Loucy (cell line): Measurements from ENCODE around the gene ATF6.

ENCODE experiments used
- H2AFZ ChIP-seq: fragments of 200-600 bp; sonication (generic); 2 replicates; pipeline ENCODE4 v1.6.0; 2016; ENCODE audit warnings: antibody characterized with exemption, mild to moderate bottlenecking, low read length, moderate library complexity
- H3F3A ChIP-seq: fragments of 200-600 bp; 2 replicates; pipeline ENCODE4 v1.6.0; 2016; ENCODE audit warnings: antibody characterized with exemption, low read depth, mild to moderate bottlenecking
- H3K27me3 ChIP-seq: fragments of 200-600 bp; sonication (generic); 2 replicates; pipeline ENCODE4 v1.6.1; 2014; ENCODE audit warnings: low read length, mild to moderate bottlenecking; ENCODE audit not compliant: insufficient read depth, poor library complexity, severe bottlenecking
- H3K36me3 ChIP-seq: fragments of 200-600 bp; sonication (generic); 2 replicates; pipeline ENCODE4 v1.6.1; 2016; ENCODE audit warnings: low read length; ENCODE audit not compliant: insufficient read depth
- H3K4me1 ChIP-seq: fragments of 200-600 bp; sonication (generic); 2 replicates; pipeline ENCODE4 v1.5.1; 2014; ENCODE audit warnings: low read length, mild to moderate bottlenecking; ENCODE audit not compliant: insufficient read depth, poor library complexity, severe bottlenecking
- H3K4me2 ChIP-seq: fragments of 200-600 bp; sonication (generic); 2 replicates; pipeline ENCODE4 v1.6.0; 2014; ENCODE audit warnings: antibody characterized with exemption, low read length, low read depth, mild to moderate bottlenecking; ENCODE audit not compliant: poor library complexity, severe bottlenecking
- H3K4me3 ChIP-seq: fragments of 200-600 bp; sonication (generic); 2 replicates; pipeline ENCODE4 v1.5.1; 2014; ENCODE audit warnings: low read length, mild to moderate bottlenecking, mixed read lengths; ENCODE audit not compliant: poor library complexity, severe bottlenecking
- H3K79me2 ChIP-seq: fragments of 200-600 bp; sonication (generic); 2 replicates; pipeline ENCODE4 v1.6.1; 2014; ENCODE audit warnings: low read length; ENCODE audit not compliant: insufficient read depth
- H3K9ac ChIP-seq: fragments of 200-600 bp; sonication (generic); 2 replicates; pipeline ENCODE4 v1.6.0; 2014; ENCODE audit warnings: mild to moderate bottlenecking, low read depth, low read length, moderate library complexity; ENCODE audit not compliant: poor library complexity, severe bottlenecking
- H3K9me2 ChIP-seq: fragments of 200-600 bp; sonication (generic); replicated peaks from 2 replicates; pipeline ENCODE4 v1.6.1; 2016; ENCODE audit warnings: low read depth, low read length, mixed read lengths
- H3K9me3 ChIP-seq: fragments of 200-600 bp; sonication (generic); 2 replicates; pipeline ENCODE4 v1.6.1; 2014; ENCODE audit warnings: mild to moderate bottlenecking, antibody characterized with exemption, low read length, low read depth; ENCODE audit not compliant: insufficient read depth
- H4K20me1 ChIP-seq: fragments of 200-600 bp; sonication (generic); 2 replicates; pipeline ENCODE4 v1.6.0; 2014; ENCODE audit warnings: antibody characterized with exemption, low read length, mild to moderate bottlenecking; ENCODE audit not compliant: insufficient read depth, poor library complexity, severe bottlenecking
- CTCF ChIP-seq: fragments of 200-600 bp; sonication (generic); conservative IDR thresholded peaks from 2 replicates; pipeline ENCODE4 v1.5.1; 2014; ENCODE audit warnings: mild to moderate bottlenecking, antibody characterized with exemption, low read length
- EZH2phosphoT487 ChIP-seq: fragments of 200-600 bp; IDR thresholded peaks from 2 replicates; pipeline ENCODE4 v1.6.1; 2018; ENCODE audit warnings: antibody characterized with exemption, mild to moderate bottlenecking, moderate library complexity, borderline replicate concordance

Gene ATF6

DNA sequence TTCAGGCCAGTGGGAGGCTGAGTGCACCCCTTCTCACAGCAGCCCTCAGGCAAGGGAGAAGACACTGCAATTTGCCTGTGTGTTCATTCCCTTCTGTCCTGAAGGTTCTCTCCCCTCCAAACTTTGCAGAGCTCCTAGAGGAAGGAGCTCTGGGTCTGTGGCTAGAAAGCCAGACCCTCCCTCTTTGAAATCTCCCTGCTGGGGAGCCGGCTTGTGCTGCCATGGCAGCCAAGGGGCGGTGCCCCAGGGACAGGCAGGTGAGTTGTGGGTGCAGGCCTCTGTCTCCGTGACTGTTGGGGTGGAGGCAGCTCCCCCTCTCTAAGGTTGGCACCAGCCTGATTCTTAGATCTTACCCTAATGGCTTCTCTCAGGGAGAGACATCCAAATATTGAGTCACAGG, 204.5 kb downstream of the ATF6 start:
- no peak overlapping the region for H3K4me3 ChIP-seq
- H3K79me2 ChIP-seq = no peaks in the 10 kb centered on the region
- H2AFZ ChIP-seq = no peak overlapping the region
- H4K20me1 ChIP-seq = no peaks in the 10 kb centered on the region
- no peaks in the 10 kb centered on the region for H3K4me1 ChIP-seq
- no peaks in the 10 kb centered on the region for H3K9me2 ChIP-seq
- no peaks in the 10 kb centered on the region for H3K27me3 ChIP-seq
- no peak overlapping the region for H3K9ac ChIP-seq
- H3K4me2 ChIP-seq = no peak overlapping the region
- peaks cover 18% of the 10 kb centered on the region; the same call in 1 of the 2 replicates for H3K36me3 ChIP-seq
- TF ChIP-seq EZH2phosphoT487 = no peak
- no peak for TF ChIP-seq CTCF
- H3F3A ChIP-seq = no peaks in the 10 kb centered on the region
- no peaks in the 10 kb centered on the region for H3K9me3 ChIP-seq

GRCh38 chr1:161972828-161973227, 206.7 kb downstream of the ATF6 start:
- Histone ChIP-seq H2AFZ (no peak overlapping the region), H3K4me3 (no peak overlapping the region), H3K4me2 (no peak overlapping the region), H3K4me1 (no peaks in the 10 kb centered on the region), H3F3A (no peaks in the 10 kb centered on the region), H3K9me3 (no peaks in the 10 kb centered on the region), H3K79me2 (no peaks in the 10 kb centered on the region), H3K9ac (no peak overlapping the region), H3K9me2 (no peaks in the 10 kb centered on the region), H3K27me3 (no peaks in the 10 kb centered on the region), H3K36me3 (no peaks in the 10 kb centered on the region), H4K20me1 (no peaks in the 10 kb centered on the region)
- TF ChIP-seq EZH2phosphoT487 (no peak), CTCF (no peak)

DNA sequence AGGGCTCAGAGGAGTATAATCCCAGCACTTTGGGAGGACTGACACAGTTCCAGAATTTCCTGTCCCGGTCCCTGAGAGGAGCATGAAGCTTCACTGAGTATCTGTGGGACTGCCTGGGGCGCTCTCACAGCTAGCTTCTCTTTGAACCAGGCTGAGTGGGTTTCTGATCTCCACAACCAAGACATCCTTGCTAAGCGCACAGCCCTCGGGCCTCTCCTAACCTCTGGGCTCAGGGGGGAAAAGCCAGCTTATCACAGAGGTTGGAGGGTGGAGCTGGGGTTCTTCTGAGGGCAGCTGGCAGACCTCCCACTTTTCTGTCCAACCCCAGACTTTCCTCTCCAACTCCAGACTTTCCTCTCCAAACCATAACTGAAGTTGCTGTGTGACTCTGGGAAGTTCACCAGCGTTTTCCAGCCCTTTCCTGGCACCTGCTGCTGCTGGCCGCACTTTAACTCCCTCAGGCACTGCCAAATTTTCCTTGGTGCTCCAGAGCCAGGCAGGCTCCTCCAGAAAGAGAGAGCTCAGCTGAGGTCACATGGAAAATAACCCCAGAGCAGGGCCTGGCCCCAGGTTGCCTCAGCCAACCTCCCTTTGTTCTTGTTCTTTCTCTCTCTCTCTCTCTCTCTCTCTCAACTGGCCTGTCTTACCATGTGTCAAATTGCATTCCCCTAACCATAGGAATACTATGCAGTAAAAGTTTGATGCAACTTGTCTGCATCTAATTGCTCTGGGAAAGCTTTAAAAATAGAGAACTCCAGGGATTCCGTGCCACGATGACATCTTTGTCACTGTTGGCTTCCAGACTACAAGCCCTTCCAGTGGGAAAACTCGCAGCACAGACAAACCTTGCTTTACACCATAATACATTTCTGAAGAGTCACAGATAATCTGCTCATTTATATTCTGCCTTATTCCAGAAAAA, 208.1 kb downstream of the ATF6 start:
- no peaks in the 10 kb centered on the region for H3K79me2 ChIP-seq
- H3K9me3 ChIP-seq = no peaks in the 10 kb centered on the region
- H3K9me2 ChIP-seq = no peaks in the 10 kb centered on the region
- no peaks in the 10 kb centered on the region for H3K4me1 ChIP-seq
- no peaks in the 10 kb centered on the region for H3F3A ChIP-seq
- no peak for TF ChIP-seq CTCF
- no peak for TF ChIP-seq EZH2phosphoT487
- no peak overlapping the region for H3K9ac ChIP-seq
- H3K4me3 ChIP-seq = no peak overlapping the region
- no peak overlapping the region for H2AFZ ChIP-seq
- no peaks in the 10 kb centered on the region for H4K20me1 ChIP-seq
- no peaks in the 10 kb centered on the region for H3K36me3 ChIP-seq
- no peaks in the 10 kb centered on the region for H3K27me3 ChIP-seq
- H3K4me2 ChIP-seq = no peak overlapping the region
